Stimulated activated CD4-positive, alpha-beta T cell treated with anti-CD3 and anti-CD28 coated beads, TNF-alpha, amount 100 ng/mL, for 48 hours (primary cell): ENCODE measurements around the gene CDC14C.
"Not testable (repeated sequence)": the region's sequence is repeated elsewhere in the genome, so short reads cannot be mapped to it uniquely, and the experiment has no call there.

Experiments
- DNase-seq, 3 donors: peaks; one replicate each; pipeline ENCODE4 v3.0.0-alpha.2; 2020; ENCODE audit warnings: low read depth in 3 of 3

Gene CDC14C

GRCh38 chr7:48924433-48924832 is at the start of gene CDC14C:
Gene CDC14C (plus strand): TSS chr7:48924547. CDS start chr7:48924673, 126 bp downstream.
- no peak for DNase-seq

- DNase-seq, result no peak
These were observed 49.1 kb upstream of the CDC14C start for GRCh38 chr7:48875045-48875916.

GRCh38 chr7:48876087-48876486 is 48.3 kb upstream of the CDC14C start:
- DNase-seq, result no peak

GRCh38 chr7:48880851-48881250 is 43.5 kb upstream of the CDC14C start:
- DNase-seq, result no peak

- no peak for DNase-seq
These were observed 36.8 kb upstream of the CDC14C start for GRCh38 chr7:48887500-48887899.

GRCh38 chr7:48894574-48894973 is 29.8 kb upstream of the CDC14C start:
- no peak for DNase-seq

- no peak for DNase-seq
These were observed 24.4 kb upstream of the CDC14C start for GRCh38 chr7:48899932-48900331.

- DNase-seq, result no peak
These were observed 22.4 kb upstream of the CDC14C start for GRCh38 chr7:48901966-48902365.

GRCh38 chr7:48904975-48905374 is 19.4 kb upstream of the CDC14C start:
- DNase-seq, result no peak

GRCh38 chr7:48905686-48906085 is 18.7 kb upstream of the CDC14C start:
- DNase-seq, result not testable (repeated sequence)

GRCh38 chr7:48909887-48910286 is 14.5 kb upstream of the CDC14C start:
- DNase-seq, result not testable (repeated sequence)

- DNase-seq, result no peak
These were observed 7.1 kb downstream of the CDC14C start for GRCh38 chr7:48931481-48931880.

- no peak for DNase-seq
These were observed 8.0 kb downstream of the CDC14C start for GRCh38 chr7:48932126-48932910.

GRCh38 chr7:48933549-48934085 is 9.3 kb downstream of the CDC14C start:
- DNase-seq, result no peak

- DNase-seq, result no peak
These were observed 14.4 kb downstream of the CDC14C start for GRCh38 chr7:48938539-48939295.

- no peak for DNase-seq
These were observed 19.1 kb downstream of the CDC14C start for GRCh38 chr7:48943279-48943990.

- DNase-seq, result no peak
These were observed 31.6 kb downstream of the CDC14C start for GRCh38 chr7:48955916-48956315.

GRCh38 chr7:48959676-48960075 is 35.3 kb downstream of the CDC14C start:
- no peak for DNase-seq

GRCh38 chr7:48962821-48963505 is 38.6 kb downstream of the CDC14C start:
- DNase-seq, result no peak

GRCh38 chr7:48964074-48964473 is 39.7 kb downstream of the CDC14C start:
- DNase-seq, result no peak

- DNase-seq, result no peak
These were observed 46.8 kb downstream of the CDC14C start for GRCh38 chr7:48971173-48971572.
